Ureter (tissue), 1 donor: ENCODE data around the gene DERA. TPM values are rescaled to one million over a fixed set of nuclear protein-coding genes. Genes with fewer than 3 reads are reported as not detected.
"Not testable (repeated sequence)": the region's sequence is repeated elsewhere in the genome, so short reads cannot be mapped to it uniquely, and the experiment has no call there.

Experiments used
- DNase-seq: peaks from one replicate; pipeline ENCODE4 v3.0.0-alpha.2; 2020; ENCODE audit warnings: low spot score
- total RNA-seq: library from RNA; stranded (reverse); gene quantifications from one replicate; pipeline ENCODE4 v1.2.4, GENCODE V29; 2023
- donor health status: DM: yes; HTN: yes; CAD: no.

The DERA gene
- total RNA-seq, 1 donor from 2014 or later: 23.1 TPM

GRCh38 chr12:15963271-15963670 is 52.1 kb downstream of the DERA start:
- no peak for DNase-seq

DNA sequence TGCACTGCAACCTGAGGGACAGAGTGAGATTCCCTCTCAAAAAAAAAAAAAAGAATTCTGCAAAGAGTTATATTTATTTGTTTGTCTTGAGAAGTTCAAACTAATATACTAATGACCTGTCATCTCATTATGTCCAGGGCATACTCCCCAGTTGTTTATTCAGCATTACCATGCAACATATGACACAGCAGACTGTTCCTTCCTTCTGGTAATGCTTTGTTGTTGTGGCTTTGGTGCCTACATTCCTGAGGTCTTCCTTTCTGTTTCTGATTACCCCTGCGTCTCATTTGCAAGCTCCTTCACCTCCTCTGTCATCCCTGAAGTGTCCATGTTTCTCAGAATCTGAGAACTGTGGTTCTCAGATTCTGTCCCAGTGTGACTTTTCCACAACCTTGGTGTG is 55.3 kb downstream of the DERA start:
- DNase-seq: no peak

DNA sequence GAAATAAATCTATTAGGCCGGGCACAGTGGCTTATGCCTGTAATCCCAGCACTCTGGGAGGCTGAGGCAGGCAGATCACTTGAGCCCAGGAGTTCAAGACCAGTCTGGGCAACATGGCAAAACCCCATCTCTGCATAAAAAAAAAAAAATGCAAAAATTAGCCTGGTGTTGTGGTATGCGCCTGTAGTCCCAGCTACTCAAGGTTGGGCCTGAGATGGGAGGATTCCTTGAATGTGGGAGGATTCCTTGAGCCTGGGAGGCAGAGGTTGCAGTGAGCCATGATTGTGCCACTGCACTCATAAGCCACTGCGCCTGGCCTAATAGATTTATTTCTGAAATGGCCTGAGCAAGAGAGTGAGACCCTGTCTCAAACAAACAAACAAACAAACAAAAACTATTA is 55.9 kb downstream of the DERA start:
- DNase-seq: not testable (repeated sequence)

GRCh38 chr12:15971211-15971610 is 60.1 kb downstream of the DERA start:
- DNase-seq: no peak

DNA sequence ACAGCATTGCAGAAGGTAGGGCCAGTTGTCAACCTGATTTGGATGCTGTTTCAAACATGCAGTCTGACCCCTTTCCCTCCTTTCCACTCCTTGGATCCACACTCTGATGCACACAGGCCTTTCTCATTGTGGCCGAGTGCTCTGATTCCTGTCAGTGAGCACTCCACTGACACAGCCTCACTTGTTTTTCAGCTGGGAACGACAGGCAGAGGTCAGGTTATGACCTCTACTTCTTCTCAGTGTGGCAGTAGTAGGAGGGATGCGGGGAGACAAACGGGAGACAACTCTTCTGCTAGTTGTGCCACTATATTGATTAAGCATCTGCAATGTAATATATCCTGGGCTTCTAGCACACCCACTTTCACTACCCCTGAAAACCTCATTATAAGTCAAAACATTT is 61.8 kb downstream of the DERA start:
- no peak for DNase-seq

DNA sequence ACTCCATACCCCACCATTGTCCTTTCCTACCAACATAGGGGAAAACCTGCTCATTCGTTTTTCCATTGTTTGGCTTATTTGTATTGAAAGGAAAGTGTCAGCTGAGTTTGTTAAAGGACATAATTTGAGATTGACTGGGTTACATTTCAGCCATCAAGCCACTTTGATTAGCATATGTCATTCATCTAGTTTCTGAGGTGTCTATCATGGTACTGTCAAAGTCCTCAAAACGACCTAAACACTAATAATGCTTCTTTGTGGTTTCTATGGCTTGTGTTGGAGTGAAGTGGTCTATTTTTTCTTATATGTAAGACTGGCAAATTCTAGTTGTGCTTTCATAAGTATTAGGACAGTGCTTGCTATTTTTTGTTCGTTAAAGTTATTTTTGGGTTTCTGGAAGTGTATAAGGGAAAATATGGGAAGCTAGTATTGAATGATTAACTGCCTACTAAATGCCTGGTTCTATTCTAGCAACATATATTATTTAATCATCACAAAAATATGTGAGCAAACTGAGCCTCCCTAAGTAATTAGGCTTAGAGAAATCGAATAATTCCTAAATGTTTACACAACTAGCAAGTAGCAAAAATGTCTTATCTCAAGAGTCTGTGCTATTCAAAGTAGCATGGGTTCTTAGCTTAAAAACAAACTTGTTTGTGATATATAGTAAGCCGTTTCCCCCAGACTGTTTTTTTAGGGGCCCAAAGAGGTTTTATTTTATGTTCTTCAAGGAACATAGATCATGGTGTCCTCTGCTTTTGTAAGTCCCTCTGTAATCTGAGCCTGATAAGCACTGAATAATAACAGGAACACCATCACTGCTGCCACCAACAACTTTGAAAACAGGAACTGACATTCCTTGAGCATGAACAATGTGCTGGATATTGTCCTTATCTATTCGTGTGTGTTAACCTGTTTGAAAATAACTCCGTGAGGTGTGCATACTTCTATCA is 67.1 kb downstream of the DERA start:
- DNase-seq: no peak

- DNase-seq: no peak
Measured at GRCh38 chr12:15979096-15980092, 68.3 kb downstream of the DERA start.

DNA sequence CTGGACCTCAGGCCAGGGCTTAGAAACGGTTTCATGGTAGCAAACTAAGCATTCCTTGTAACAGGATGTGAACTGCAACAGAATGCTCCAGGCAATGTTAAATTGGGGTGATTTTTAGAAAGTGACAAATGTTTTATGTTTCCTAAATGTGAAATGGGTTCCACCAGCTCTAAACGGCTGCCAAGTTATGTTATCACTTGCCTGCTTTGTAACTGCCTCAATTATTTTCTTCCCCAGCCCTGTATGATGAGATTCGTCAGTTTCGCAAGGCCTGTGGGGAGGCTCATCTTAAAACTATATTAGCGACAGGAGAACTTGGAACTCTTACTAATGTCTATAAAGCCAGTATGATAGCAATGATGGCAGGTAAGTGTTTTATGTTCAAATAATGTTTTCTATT is 70.9 kb downstream of the DERA start:
- no peak for DNase-seq

DNA sequence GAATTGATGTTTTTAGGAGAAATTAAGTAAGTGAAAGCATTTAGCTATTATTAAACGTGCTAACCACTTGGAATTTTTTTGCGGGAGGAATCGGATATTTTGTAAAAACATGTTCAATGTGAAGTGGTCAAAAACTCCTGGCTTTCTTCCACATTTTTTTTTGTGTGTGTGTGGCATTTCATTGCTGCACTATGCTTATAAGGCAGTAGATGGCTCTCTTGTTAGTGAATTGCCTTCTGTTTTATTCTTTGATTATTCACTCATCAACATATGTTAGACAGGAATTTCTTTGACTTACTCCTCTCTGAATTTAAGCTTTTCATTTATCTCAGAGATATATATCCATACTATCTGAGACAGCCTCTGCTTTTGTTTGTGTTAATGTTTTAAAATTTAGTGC is 71.3 kb downstream of the DERA start:
- DNase-seq: no peak

- DNase-seq: no peak
Measured at GRCh38 chr12:15982921-15983320, 71.8 kb downstream of the DERA start.

- DNase-seq: no peak
Measured at GRCh38 chr12:15984097-15984800, 73.1 kb downstream of the DERA start.

DNA sequence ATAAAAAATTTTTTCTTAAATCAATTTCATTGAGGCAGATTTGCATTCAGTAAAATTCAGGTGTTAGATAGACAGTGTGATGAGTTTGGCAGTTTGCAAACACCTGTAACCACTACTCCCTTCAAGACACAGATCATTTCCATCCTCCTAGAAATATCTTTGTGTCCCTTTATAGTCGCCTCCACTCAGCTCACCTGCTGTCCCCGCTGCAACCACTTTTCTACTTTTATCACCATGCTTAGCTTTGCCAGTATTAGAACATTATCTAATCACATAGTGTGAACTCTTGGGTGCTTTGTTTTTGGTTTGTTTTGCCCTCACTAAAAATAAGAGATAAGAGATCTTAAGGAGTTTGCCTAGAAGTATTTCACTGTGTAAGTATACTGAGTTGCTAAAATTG is 73.8 kb downstream of the DERA start:
- DNase-seq: no peak

DNA sequence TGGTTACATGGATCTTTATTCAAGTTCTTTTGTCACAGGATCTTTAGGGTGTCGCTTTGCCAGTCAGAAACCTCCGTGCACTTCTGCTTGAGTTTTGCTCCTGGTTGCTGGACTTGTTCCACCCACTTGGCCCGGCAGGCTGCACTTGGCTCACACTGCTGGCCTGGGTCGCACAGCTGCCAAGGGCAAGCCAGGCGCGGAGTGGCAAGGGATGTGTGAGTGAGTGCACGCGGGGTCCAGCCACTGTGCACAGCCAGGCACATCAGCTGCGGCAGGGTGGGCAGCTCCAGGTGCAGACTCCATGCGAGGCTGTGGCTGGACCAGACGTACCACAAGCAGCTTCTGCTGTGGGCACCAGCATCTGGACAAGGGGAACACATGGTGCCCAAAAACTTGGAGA is 76.6 kb downstream of the DERA start:
- no peak for DNase-seq

GRCh38 chr12:15988983-15989755 is 78.0 kb downstream of the DERA start:
- DNase-seq: no peak

GRCh38 chr12:15995801-15996200 is 84.7 kb downstream of the DERA start:
- no peak for DNase-seq

GRCh38 chr12:15996254-15996653 is 85.1 kb downstream of the DERA start:
- DNase-seq: no peak

- DNase-seq: no peak
Measured at GRCh38 chr12:15996948-15997347, 85.8 kb downstream of the DERA start.

GRCh38 chr12:15997910-15998309 is 86.8 kb downstream of the DERA start:
- DNase-seq: no peak

DNA sequence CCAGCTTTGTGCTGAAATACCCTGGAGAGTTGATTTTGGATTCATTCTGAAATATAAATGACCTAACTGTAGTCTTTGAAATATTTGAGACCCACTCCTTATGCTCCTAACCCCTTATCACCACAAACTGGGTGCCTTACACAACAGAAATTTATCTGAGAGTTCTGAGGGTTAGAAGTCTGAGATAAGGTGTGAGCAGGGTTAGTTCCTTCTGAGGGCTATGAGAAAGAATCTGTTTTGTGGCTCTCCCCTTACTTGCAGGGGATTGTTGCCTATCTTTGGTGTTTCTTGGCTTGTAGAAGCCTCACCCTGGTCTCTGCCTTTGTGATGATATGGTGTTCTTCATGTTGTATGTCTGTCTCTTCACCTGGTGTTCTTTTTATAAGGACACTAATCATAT is 91.7 kb downstream of the DERA start:
- DNase-seq: no peak

DNA sequence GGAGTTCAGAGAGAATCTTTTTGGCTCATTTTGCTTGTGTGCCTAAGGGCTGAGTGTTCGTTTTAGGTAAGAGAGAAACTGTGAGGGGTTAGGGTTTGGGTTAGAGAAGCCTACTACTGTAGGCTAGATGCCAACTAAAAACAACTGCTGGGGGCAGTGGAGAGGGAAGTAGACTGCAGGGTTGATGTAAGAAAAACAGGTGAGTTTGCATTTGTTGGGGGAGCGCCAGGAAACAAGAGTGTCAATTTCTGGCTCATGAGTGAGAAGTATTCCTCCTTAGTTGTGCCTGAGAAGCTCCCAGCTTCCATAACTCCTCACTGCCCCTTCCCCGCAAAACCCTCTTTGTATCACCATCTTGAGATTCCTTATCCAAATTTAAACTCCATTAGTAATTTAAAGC is 92.3 kb downstream of the DERA start:
- no peak for DNase-seq

GRCh38 chr12:16006752-16007151 is 95.6 kb downstream of the DERA start:
- no peak for DNase-seq
